ENCODE data around the gene PPFIA1.

PPFIA1 gene

GRCh38 chr11:70414341-70415100, 144.0 kb downstream of the PPFIA1 start:
- no peak for DNase-seq (ENCODE audit: low read depth in 2 of 2)

- DNase-seq (ENCODE audit: low read depth in 2 of 2): no peak
Observed at GRCh38 chr11:70415191-70415590, 144.7 kb downstream of the PPFIA1 start.

DNA sequence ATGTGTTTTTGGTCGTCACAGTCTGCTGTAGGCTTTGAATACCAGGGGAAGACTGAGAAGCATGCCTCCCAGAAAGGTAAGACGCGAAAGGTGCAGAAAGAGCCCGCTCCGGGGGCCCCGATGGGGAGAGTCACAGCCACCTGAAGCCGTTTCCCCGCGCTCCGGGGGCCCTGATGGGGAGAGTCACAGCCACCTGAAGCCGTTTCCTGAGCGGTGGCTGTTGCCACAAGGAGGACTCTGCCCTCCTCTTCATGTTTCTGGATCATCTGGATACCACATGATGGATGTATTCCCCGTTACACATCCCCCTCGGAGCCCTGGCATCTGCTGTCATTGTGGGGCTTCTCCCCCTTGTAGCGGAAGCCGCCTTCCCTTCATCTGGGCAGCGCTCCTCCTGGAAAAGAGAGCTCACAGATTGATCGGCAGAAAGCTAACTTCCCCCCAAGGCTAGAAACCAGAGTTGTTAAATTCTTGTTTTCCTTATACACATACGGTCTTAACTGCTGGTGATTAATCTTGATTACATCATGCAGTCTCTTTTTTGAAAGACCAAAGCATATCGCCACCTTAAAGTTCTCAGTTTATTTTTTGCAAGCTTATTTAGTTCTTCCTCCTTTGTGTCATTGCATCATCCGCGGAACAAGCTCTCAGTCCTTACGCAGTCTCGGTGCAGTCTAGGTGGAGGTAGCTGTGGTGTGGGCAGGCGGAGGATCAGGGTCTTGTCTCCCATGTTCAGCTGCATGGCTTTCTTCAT, 145.3 kb downstream of the PPFIA1 start:
- DNase-seq (ENCODE audit: low read depth in 2 of 2): no peak

- no peak for DNase-seq (ENCODE audit: low read depth in 2 of 2)
Observed at GRCh38 chr11:70416881-70417280, 146.4 kb downstream of the PPFIA1 start.

DNA sequence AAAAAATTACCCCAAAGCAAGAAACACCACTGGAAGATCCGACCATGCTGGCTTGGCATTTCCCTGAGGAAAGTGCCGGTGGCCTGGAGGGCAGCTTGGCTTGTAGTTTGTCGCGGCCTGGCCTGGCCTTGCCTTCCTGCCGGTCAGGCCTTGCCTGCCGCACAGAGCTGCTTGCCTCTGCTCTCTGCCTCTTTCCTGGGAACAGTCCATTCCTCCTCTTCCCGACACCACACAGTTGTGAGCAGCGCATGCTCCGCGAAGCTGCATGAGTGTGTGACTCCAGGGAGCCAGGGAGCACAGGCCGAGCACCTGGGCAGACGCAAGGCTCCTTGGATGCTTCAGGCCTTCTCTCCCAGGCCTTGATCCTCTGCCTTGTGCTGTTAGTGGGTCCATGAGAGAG, 147.6 kb downstream of the PPFIA1 start:
- DNase-seq (ENCODE audit: low read depth in 2 of 2): no peak

- no peak for DNase-seq (ENCODE audit: low read depth in 2 of 2)
Observed at GRCh38 chr11:70419307-70420007, 149.0 kb downstream of the PPFIA1 start.

DNA sequence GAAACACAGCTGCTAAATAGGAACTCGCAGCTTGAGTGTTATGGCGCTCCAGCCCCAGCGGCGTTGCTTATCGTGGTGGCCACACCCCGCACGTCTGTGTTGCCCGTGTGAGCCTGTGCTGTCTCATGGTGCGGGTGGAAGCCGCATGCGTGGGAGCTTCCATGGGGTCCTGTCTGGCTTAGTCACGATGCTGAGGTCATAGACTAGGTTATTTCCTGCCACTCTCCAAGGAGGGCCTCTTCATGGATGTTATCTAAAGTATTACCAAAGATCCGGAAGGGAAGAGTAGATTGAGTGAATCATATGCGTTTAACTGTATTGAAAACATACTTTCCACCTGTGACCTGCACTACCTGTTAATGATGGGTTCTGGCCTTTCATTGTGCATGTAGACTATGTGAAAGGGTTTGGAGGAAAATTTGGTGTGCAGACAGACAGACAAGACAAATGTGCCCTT, 149.5 kb downstream of the PPFIA1 start:
- no peak for DNase-seq (ENCODE audit: low read depth in 2 of 2)

GRCh38 chr11:70420496-70420895, 150.0 kb downstream of the PPFIA1 start:
- DNase-seq (ENCODE audit: low read depth in 2 of 2): no peak

DNA sequence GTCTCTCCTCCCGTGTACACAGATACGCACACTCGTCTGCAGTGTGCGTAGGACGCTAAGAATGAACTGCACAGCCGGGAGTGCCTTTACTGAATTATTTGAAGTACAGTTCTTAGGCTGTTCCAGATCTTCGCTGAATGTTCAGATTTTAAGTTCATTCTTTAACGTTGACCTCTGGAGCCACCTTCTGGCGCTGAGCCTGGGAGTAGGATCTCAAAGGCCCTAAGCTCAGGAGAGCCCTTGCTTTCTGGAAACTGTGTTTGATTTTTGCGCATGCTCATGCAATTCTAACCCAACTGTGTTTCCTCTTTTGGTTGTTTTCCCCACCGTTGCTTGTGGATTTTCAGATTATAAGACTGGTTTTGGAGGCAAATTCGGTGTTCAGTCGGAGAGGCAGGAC, 150.6 kb downstream of the PPFIA1 start:
- no peak for DNase-seq (ENCODE audit: low read depth in 2 of 2)

GRCh38 chr11:70422692-70423522, 152.4 kb downstream of the PPFIA1 start:
- no peak for DNase-seq (ENCODE audit: low read depth in 2 of 2)

GRCh38 chr11:70423523-70424505, 153.3 kb downstream of the PPFIA1 start:
- DNase-seq (ENCODE audit: low read depth in 2 of 2): no peak

- DNase-seq (ENCODE audit: low read depth in 2 of 2): no peak
Observed at GRCh38 chr11:70424765-70425344, 154.4 kb downstream of the PPFIA1 start.

GRCh38 chr11:70427436-70427835, 156.9 kb downstream of the PPFIA1 start:
- no peak for DNase-seq (ENCODE audit: low read depth in 2 of 2)

- DNase-seq (ENCODE audit: low read depth in 2 of 2): no peak
Observed at GRCh38 chr11:70428701-70429427, 158.4 kb downstream of the PPFIA1 start.

DNA sequence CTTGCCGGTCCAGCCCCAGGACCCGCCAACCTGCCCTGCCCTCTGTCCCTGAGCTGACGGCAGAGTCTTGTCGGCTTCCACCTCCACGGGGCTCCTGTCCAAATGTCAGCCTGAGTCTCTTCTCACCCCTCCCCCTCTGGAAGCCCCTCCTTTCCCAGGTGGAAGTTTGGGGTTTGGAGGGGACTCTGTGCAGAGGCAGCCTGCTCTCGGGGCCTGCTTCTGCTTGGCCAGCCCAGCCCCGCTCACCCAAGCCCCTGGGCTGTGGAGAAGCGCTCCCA, 158.9 kb downstream of the PPFIA1 start:
- DNase-seq (ENCODE audit: low read depth in 2 of 2): no peak

DNA sequence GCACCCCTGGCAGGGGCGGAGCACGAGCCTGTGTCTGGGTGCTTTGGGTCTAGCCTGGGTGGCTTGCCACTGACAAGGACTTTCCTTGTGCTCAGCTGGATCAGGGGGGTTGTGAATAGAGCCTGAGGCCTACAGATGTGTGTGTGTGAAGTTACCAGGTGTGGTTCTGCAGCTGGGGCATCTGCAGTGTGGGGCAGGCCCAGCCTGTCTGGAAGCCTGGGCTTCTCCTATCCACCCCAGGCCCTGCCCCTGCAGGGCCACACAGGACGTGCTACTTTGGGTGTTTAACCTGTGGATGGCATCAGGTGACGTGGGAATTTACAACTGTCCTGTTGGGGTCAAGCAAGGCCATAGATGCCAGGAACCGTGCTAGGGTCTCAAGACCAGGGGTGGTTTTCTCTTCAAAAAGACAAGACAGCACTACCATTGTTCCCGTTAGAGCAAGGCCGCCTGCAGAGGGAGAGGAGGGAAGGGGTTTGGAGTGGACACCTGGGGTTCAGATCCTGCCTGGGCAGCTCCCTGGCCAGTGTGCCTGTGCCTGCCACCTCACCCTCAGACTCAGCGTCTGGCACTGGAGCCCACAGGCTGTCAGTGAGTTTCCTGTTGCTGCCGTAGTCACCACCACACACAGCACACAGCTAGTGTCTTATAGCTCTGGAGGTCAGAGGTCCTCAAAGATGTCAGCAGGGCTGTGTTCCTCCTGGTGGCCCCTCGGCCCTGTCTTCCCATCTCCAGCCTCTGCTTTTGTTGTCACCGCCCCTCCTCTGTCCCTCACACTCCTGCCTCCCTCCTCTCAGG, 159.4 kb downstream of the PPFIA1 start:
- no peak for DNase-seq (ENCODE audit: low read depth in 2 of 2)

GRCh38 chr11:70430671-70431574, 160.4 kb downstream of the PPFIA1 start:
- no peak for DNase-seq (ENCODE audit: low read depth in 2 of 2)

DNA sequence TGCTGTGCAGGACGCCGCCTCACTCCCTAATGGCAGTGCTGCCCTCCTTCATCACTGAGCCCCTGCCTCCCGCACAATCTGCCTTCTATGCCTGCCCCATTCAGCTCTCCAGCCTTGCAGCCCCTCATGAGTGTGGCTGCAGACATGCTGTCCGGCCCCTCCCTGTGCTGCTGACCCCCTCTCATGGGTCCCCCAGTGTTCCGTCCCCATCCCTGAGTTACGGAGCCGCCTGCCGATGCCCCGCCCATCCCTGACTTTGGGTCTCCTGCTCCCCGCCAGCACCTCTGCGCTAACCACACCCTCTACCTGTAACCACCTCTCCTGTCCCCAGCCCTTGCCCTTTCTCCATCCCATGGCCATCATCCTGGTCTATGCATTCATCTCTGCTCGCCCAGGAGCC, 161.1 kb downstream of the PPFIA1 start:
- no peak for DNase-seq (ENCODE audit: low read depth in 2 of 2)
